ENCODE data around the gene HMCN1.
"Not testable (repeated sequence)": the region's sequence is repeated elsewhere in the genome, so short reads cannot be mapped to it uniquely, and the experiment has no call there.

HMCN1 gene

DNA sequence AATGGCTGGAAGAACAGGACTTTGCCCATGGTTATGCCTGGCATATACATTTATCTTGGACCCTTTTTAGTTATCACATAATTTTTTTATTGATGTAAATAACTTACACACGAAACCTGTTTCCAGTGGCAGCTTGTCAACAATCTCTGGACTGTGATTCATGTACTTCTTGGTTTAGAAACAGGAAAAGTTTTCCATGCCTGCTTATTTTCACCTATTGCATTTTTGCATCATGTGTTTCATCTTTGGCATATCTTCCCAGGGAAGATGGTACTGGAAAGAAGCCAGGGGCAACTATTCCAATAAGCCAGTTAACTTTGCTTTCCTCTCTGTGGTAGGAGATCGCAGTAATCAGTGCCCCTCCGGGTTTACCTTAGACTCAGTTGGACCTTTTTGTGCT lies 430.6 kb downstream of the HMCN1 start:
- DNase-seq: no peak

DNA sequence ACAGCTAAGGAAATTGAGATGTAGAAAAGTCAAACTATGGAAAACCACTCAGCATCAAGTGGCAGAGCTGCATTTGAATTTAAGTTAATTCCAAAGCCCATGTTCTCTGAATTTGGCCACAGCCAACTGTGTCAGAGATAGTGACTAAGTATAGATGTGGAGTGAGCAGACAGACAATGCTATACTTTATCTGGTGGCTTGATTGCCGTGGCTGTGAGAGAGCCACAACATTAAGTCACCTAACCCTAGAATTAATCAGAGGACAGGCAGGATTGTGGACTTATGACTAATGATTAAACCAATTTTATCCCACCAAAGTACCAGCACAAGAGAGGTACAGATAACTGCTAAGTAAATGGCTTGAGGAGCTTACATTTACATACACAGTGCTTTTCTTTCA lies 431.1 kb downstream of the HMCN1 start:
- no peak for DNase-seq

DNA sequence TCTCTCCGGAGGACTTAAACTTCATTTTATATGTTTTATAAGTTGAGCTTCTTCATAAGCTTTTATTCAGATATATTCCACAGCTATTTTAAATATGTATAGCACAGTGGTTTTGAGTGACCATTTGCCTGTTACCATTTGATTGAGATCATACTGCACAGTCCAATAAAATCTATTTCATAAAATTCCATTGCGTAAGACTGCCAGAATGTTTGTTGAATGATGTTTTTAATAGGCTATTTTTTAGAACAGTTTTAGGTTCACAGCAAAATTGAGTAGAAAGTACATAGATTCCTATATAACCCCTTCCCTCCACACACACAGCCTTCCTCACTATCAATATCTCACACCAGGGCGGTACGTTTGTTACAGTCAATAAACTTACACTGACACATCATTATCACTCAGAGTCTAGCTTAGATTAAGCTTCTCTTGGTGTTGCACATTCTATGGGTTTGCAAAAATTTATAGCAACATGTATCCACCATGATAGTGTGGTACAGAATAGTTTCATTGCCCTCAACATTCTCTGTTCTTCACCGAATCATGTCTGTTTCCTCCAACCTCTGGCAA lies 433.0 kb downstream of the HMCN1 start:
- DNase-seq: no peak

DNA sequence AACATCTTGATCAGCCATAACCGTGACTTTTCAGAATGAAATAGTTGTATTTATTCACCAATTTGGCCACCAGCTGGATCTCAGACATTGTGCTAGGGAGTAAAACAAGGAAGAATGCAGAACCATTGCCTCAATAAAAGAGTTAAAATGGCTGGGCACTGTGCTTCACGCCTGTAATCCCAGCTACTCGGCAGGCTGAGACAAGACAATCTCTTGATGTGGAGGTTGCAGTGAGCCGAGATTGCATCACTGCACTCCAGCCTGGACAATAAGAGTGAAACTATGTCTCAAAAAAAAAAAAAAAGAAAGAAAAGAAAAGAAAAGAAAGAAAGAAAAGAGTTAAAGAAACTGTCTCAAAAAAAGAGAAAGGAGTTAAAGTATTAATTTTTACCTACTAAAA lies 441.4 kb downstream of the HMCN1 start:
- no peak for DNase-seq

DNA sequence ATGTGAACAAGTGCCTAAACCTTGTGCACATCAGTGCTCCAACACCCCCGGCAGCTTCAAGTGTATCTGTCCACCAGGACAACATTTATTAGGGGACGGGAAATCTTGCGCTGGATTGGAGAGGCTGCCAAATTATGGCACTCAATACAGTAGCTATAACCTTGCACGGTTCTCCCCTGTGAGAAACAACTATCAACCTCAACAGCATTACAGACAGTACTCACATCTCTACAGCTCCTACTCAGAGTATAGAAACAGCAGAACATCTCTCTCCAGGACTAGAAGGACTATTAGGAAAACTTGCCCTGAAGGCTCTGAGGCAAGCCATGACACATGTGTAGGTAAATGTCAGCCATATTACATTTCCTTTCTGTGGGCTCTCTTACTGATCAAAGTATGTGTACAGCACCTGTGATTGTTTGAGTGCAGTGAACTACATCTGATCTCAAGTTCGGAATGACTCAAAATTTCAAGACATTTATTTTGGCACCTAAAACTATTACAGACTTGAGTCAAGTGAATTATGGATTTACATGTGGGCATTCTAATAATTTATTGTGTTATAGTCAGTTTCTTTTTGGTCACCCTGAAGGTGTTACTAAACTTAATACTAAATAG lies 444.3 kb downstream of the HMCN1 start:
- DNase-seq: no peak

GRCh38 chr1:186179231-186179630 lies 445.0 kb downstream of the HMCN1 start:
- no peak for DNase-seq

GRCh38 chr1:186183219-186183618 lies 449.0 kb downstream of the HMCN1 start:
- DNase-seq: no peak

GRCh38 chr1:186183970-186184628 lies 449.9 kb downstream of the HMCN1 start:
- DNase-seq: no peak

- DNase-seq: not testable (repeated sequence)
Observed at GRCh38 chr1:186186251-186186650, 452.1 kb downstream of the HMCN1 start.

DNA sequence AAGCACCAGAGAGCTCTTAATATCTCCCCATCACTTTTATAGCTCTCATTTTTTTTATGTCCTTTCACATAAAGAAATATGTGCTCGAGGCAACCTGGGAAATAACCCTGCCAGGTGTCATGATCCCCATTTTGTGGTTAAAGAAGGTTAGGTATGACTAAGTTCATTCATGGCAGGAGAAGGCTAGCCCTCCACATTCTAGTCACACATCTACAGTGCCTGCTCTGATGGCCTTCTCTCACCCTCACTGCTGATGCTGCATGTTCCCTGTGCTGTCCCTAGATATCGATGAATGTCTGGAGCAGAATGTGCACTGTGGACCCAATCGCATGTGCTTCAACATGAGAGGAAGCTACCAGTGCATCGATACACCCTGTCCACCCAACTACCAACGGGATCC lies 453.4 kb downstream of the HMCN1 start:
- no peak for DNase-seq

- DNase-seq: no peak
Observed at GRCh38 chr1:186188004-186188539, 453.9 kb downstream of the HMCN1 start.

DNA sequence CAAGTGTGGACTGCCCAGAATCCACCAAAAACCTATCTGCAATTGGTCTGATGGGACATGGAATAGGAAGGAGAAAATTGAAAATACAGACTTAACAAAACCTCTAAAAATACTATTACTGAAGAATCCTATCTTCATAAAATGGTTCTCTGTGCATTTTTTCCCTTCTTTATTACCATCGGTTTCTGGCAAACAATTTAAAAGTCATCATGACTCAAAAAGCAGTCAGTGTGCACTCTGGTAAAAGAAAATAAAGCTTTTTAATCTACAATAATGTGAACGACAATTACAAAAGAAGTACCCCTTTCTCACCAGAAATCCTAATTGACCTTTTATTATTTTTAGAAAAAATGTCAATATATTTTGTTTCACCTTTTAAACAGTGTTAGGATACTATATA lies 454.5 kb downstream of the HMCN1 start:
- no peak for DNase-seq

DNA sequence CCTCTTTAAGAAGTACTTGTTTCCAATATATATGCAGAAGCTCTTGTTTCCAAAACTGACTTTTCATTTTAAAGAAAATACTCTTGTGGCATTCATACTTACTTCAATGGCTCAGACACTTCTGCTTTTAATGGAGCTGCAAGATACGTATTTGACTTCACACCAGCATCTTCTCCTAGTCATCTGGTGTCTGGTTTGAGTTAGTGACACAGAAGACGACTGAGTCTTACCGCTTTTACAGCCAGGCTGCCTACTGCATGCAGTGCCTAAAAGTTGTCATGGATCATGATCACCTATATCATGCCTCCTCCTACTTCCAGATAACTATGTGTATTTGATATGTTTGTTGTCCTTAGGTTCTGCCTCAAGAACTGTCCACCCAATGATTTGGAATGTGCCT lies 455.0 kb downstream of the HMCN1 start:
- no peak for DNase-seq

DNA sequence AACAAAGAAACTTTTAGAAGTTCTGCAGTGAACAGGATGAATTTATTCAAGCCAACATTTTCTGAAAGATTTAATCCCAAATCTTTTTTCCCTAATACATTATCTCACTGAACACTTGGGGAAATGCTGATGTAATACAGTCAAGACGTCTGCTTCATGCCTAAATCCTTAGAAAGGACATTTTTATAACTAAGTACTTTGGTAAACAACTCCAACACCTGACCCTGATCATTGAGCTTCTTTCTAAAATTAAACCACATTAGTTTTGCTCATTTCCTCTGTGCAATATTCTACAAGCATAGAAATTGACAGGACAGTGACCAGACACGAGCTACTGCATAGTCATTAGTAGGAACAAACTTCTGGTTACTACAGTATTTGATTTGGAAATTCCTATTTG lies 457.3 kb downstream of the HMCN1 start:
- DNase-seq: no peak

DNA sequence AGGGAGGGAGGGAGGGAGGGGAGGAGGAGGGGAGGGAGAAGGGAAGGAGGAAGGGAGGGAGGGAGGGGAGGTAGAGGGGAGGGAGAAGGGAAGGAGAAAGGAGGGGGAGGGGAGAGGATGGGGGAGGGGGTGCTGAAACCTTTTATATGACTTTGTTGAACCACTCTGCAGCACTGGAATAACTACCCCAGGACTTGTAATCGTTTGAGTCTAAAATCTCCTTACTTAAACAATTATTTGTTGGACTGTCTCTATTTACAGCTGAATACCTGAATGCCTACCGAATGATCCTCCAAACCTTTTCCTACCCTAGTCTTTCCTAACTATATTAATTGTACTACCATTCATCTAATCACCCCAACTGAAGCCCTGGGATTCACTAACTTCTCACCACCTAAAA lies 459.0 kb downstream of the HMCN1 start:
- DNase-seq: no peak

DNA sequence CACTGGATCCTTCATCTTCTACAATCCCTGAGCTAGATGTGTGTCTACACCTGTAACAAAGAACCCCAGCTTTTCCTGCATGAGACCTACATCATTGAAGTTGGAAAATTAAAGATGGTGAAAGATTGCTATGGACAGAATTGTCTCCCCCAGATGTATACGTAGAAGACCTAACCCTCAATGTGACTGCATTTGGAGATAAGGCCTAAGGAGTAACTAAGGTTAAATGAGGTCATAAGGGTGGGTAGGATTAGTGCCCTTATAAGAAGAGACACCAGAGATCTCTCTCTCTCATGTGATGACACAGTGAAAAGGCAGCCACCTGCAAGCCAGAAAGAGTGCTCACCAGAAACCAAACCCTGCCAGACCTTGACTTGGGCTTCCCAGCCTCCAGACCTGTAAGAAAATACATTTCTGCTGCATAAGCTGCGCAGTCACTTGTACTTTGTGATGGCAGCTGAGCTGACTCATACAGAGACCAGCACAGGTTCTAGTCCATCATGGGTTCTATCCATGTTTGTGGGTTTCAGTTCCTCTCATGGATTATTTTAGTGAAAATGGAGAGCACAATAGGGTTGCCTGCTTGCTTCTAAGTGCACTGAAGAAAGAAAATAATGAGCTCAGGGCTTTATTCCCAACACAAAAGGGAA lies 460.0 kb downstream of the HMCN1 start:
- no peak for DNase-seq

DNA sequence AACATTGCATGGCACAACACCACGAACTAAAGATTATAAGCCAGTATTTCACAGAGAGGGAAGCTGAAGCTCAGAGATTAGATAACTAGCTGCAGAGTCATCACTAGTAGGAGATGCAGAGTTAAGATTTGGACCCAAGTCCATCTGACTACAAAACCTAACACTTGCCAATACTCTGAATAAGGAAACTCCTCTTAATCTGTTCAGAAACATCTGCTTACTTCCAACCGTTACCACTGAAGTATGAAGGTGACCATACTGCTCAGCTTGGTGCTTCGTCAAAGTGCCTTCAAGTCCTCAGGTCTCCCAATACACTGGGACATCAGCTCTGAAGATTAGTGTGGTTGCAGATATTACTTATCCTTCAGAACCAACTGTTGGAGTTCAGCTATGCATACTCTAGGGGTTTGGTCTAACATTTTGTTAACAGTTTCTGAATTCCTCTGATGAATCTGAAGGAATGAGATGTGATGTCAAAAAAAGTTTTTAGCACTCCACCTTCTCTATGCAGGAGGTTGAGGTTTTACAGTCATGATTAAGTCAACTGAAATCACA lies 461.3 kb downstream of the HMCN1 start:
- no peak for DNase-seq

- DNase-seq: peak; percentile 36
Observed at GRCh38 chr1:186202271-186202764, 468.1 kb downstream of the HMCN1 start.

- no peak for DNase-seq
Observed at GRCh38 chr1:186202776-186203175, 468.6 kb downstream of the HMCN1 start.

DNA sequence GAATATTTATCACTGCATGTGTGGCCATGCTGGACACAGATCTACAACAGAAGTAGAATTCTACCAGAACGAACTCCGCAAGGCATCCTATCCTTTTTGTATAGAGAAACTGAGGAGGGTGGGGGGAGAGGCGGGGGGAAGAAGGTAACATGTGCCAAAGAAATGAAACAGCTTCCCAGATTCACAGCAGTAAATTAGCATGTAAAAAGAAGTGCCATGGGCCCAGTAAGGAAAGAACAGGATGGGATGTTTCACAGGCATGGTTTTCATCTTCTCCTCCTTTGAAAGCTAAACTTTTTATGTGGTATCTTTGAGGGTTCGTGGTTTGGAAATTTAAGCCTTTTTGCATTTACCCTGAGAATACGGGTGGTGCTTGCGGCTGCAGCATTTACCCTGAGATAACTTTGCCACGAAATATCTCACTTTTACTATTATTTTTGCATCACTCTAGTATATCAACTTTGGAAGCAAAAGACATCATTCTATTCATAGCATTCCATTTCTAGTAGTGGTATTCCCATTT lies 471.9 kb downstream of the HMCN1 start:
- no peak for DNase-seq

DNA sequence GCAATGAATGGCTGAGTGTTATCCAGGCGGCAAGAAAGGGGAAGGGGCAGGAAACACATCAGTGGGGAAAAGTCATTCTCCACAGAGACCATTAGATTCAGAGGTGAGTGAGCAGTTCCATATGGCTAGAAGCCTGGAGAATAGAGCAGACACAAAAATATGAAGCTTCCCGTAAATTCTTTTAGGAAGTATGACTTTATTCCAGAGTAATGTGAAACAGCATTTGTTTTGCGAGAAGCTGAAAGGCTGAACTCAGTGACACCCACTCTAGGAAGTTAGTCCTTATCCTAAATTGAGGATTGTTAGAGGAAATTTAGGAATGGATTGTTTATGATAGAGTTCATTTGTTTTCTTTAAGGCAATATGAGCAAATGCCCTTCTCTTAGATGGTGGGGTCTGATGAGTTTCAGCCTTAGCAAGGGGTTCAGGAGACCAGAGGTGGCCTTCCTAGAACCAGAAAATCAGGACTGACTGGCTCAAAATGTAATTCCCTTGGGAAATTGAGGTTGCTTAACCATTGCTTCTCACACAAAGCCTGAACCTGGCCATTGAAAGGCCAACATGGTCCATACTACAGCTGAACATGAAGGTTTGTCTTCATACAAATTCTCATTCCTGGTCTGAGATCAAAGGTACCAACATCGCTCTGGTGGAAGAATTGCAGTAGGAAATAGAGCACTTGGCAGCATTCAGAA lies 473.3 kb downstream of the HMCN1 start:
- no peak for DNase-seq

- DNase-seq: no peak
Observed at GRCh38 chr1:186208405-186209129, 474.4 kb downstream of the HMCN1 start.

Measured in right hindlimb (tissue), 1 donor.